OCI-LY3 (cell line): Measurements from ENCODE around the gene ZP3.

Source experiments
- CTCF ChIP-seq: fragments of 200-600, 300-600 bp; sonication (generic); IDR thresholded peaks from 2 replicates; pipeline ENCODE4 v1.5.1; 2014; ENCODE audit warnings: antibody characterized with exemption, low read length, low read depth
- EZH2phosphoT487 ChIP-seq: fragments of 200-600 bp; shearing (Covaris generic); IDR thresholded peaks from 2 replicates; pipeline ENCODE4 v1.6.1; 2018; ENCODE audit warnings: antibody characterized with exemption, mixed run types, low read depth

GRCh38 chr7:76403780-76404494, 20.8 kb upstream of the ZP3 start:
- TF ChIP-seq CTCF: no peak
- no peak for TF ChIP-seq EZH2phosphoT487
